HepG2 (cell line): ENCODE data around the gene AQP7. TPM values are rescaled to one million over a fixed set of nuclear protein-coding genes. Genes with fewer than 3 reads are reported as not detected.

Experiments
- FOXA1 ChIP-seq, 2 experiments: fragments of 450-650 bp in 1 of 2; sonication (generic) in 1 of 2; formaldehyde crosslinking in 1 of 2; IDR thresholded peaks; 2 replicates each; pipeline versions ENCODE4 v1.4.0 to v1.6.1; 2016 to 2020; ENCODE audit warnings: missing genetic modification reagents in 1 of 2
- HBP1 ChIP-seq: IDR thresholded peaks from 2 replicates; pipeline ENCODE4 v1.6.1; 2016; ENCODE audit warnings: low read depth, control low read depth
- HMGXB4 ChIP-seq, 2 experiments: sonication (generic) in 1 of 2; formaldehyde crosslinking in 1 of 2; IDR thresholded peaks; 2 replicates each; pipeline versions ENCODE4 v1.4.0 to v1.6.1; 2018 to 2020; ENCODE audit warnings: missing genetic modification reagents in 2 of 2, borderline replicate concordance in 1 of 2, low read depth in 1 of 2, mild to moderate bottlenecking in 1 of 2, missing biosample characterization in 1 of 2
- HNRNPK ChIP-seq: fragments of 200-400 bp; formaldehyde crosslinking; IDR thresholded peaks from 2 replicates; pipeline ENCODE4 v1.6.1; 2018; ENCODE audit warnings: low read length, low read depth, moderate library complexity, mild to moderate bottlenecking; ENCODE audit not compliant: poor library complexity, severe bottlenecking
- KIAA2018 ChIP-seq: sonication (generic); formaldehyde crosslinking; IDR thresholded peaks from 2 replicates; pipeline ENCODE4 v1.5.0; 2020; ENCODE audit warnings: mild to moderate bottlenecking, missing genetic modification reagents, borderline replicate concordance
- NR0B2 ChIP-seq: sonication (generic); formaldehyde crosslinking; IDR thresholded peaks from 2 replicates; pipeline ENCODE4 v1.4.0; 2020; ENCODE audit warnings: mild to moderate bottlenecking, missing genetic modification reagents
- NR2F6 ChIP-seq, 2 experiments: IDR thresholded peaks; 2 replicates each; pipeline ENCODE4 v1.6.1; 2016; ENCODE audit warnings: antibody characterized with exemption in 1 of 2, mild to moderate bottlenecking in 1 of 2
- PHF21A ChIP-seq: sonication (generic); formaldehyde crosslinking; IDR thresholded peaks from 2 replicates; pipeline ENCODE4 v1.5.0; 2020; ENCODE audit warnings: mild to moderate bottlenecking, missing genetic modification reagents
- PITX1 ChIP-seq: sonication (generic); formaldehyde crosslinking; IDR thresholded peaks from 2 replicates; pipeline ENCODE4 v1.5.1; 2020; ENCODE audit warnings: mild to moderate bottlenecking, missing genetic modification reagents
- TEAD3 ChIP-seq: optimal IDR thresholded peaks from 2 replicates; pipeline ENCODE3; 2016; ENCODE audit warnings: borderline replicate concordance
- YY1 ChIP-seq: IDR thresholded peaks from 2 replicates; pipeline ENCODE4 v1.6.1; 2011; ENCODE audit warnings: low read length, low read depth, moderate library complexity, mild to moderate bottlenecking; ENCODE audit not compliant: insufficient read depth, insufficient replicate concordance
- ZNF503 ChIP-seq: sonication (generic); formaldehyde crosslinking; IDR thresholded peaks from 2 replicates; pipeline ENCODE4 v1.4.0; 2020; ENCODE audit warnings: missing genetic modification reagents
- polyA plus RNA-seq, 8 experiments: library from polyadenylated mRNA; depleted of rRNA in 3 of 8; stranded (reverse) in 7 of 8; unstranded in 1 of 8; fragments of >200 nt; fragmentation: Illumina TruSeq in 4 of 8; extraction: Trizol in 4 of 8; gene quantifications; 2 replicates each; pipeline versions ENCODE4 v1.2.1 to v1.2.3, GENCODE V29; 2011 to 2016; ENCODE audit warnings: low read depth in 4 of 8, missing spikeins in 1 of 8, mixed read lengths in 1 of 8; ENCODE audit not compliant: insufficient read depth in 1 of 8
- total RNA-seq, 5 experiments: library from RNA; depleted of rRNA; stranded (reverse); fragments of >200 nt; fragmentation: Illumina TruSeq; extraction: Trizol; gene quantifications; 2 replicates each; pipeline ENCODE4 v1.2.3, GENCODE V29; 2016; ENCODE audit warnings: low read depth in 1 of 5

AQP7 gene
- total and polyA plus RNA-seq, 2 of the 13 experiments (the other 11 are each of a cell fraction or from before 2014, with no cell fraction given), result 1.9 to 2.1 TPM

GRCh38 chr9:33446946-33447798 is 44.8 kb upstream of the AQP7 start, which contains the start of gene AQP3 (continued):
- TF ChIP-seq ZNF503 (CRISPR knock-in tag) (no peak), NR2F6 (IDR thresholded peaks at IDR 0.05) (no peak), NR2F6 (CRISPR knock-in tag; IDR thresholded peaks at IDR 0.05) (no peak), TEAD3 (no peak), PITX1 (CRISPR knock-in tag) (no peak), HBP1 (CRISPR knock-in tag) (no peak), KIAA2018 (no peak), NR0B2 (CRISPR knock-in tag) (no peak), FOXA1 (IDR thresholded peaks at IDR 0.05) (no peak), FOXA1 (CRISPR knock-in tag; IDR thresholded peaks at IDR 0.05) (no peak), HMGXB4 (CRISPR knock-in tag; IDR thresholded peaks at IDR 0.05; ENCODE audit: borderline replicate concordance in 1 of 2, low read depth in 1 of 2) (peak; percentile 3 to 64; a peak in 2 of 4 replicates), YY1 (no peak), PHF21A (no peak), HNRNPK (no peak)
